ENCODE results near the gene ZNF43. TPM values are rescaled to one million over a fixed set of nuclear protein-coding genes. Genes with fewer than 3 reads are reported as not detected.
A peak's percentile ranks its signal among the peaks of the same experiment; 100 is the strongest.

Gene ZNF43
- polyA plus RNA-seq, 1 experiment, result 6.3 TPM

DNA sequence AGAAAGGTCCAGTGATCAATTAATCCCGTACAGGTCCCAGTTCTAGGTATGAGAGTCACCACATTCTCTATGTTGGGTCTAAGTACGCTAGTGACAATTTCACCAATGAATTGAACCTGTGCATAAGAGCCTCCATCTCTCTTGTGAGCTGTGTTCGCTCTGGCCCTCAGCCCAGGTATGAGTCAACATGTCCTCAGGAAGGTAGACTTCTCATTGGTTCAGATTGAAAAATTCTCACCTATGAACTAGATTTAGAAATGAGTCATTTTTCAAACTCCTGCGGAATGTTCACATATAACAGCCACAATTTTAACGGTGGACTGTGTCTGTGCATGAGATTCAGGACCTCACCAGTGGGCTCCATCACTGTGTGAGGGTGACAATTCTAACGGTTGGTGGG, 12.7 kb upstream of the ZNF43 start:
- peak; percentile 6 for DNase-seq (ENCODE audit: low read depth, low spot score)

GRCh38 chr19:21843081-21843480, 7.1 kb upstream of the ZNF43 start:
- no peak for DNase-seq (ENCODE audit: low read depth, low spot score)
- Histone ChIP-seq H3K4me3 (ENCODE audit: low read depth, low read length) (no peak overlapping the region), H3K27me3 (ENCODE audit: control insufficient read depth, insufficient read depth, low read length) (no peaks in the 10 kb centered on the region), H3K9me3 (ENCODE audit: control insufficient read depth, insufficient read depth, low read length) (no peaks in the 10 kb centered on the region), H3K27ac (ENCODE audit: low read depth, low read length) (no peak overlapping the region)
- ChIA-PET CTCF (no interaction called here), POLR2A (no interaction called here)
- TF ChIP-seq, protein P1, sequence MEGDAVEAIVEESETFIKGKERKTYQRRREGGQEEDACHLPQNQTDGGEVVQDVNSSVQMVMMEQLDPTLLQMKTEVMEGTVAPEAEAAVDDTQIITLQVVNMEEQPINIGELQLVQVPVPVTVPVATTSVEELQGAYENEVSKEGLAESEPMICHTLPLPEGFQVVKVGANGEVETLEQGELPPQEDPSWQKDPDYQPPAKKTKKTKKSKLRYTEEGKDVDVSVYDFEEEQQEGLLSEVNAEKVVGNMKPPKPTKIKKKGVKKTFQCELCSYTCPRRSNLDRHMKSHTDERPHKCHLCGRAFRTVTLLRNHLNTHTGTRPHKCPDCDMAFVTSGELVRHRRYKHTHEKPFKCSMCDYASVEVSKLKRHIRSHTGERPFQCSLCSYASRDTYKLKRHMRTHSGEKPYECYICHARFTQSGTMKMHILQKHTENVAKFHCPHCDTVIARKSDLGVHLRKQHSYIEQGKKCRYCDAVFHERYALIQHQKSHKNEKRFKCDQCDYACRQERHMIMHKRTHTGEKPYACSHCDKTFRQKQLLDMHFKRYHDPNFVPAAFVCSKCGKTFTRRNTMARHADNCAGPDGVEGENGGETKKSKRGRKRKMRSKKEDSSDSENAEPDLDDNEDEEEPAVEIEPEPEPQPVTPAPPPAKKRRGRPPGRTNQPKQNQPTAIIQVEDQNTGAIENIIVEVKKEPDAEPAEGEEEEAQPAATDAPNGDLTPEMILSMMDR (IDR thresholded peaks at IDR 0.05; ENCODE audit: low read depth, low read length), result no peak

More for the DNA sequence above, 12.7 kb upstream of the ZNF43 start:
- ChIA-PET POLR2A (no interaction called here), CTCF (no interaction called here)
- Histone ChIP-seq H3K4me3 (ENCODE audit: low read depth, low read length) (no peak overlapping the region), H3K27me3 (ENCODE audit: control insufficient read depth, insufficient read depth, low read length) (no peaks in the 10 kb centered on the region), H3K9me3 (ENCODE audit: control insufficient read depth, insufficient read depth, low read length) (peaks cover 9% of the 10 kb centered on the region), H3K27ac (ENCODE audit: low read depth, low read length) (no peak overlapping the region)
- TF ChIP-seq, protein P1 (IDR thresholded peaks at IDR 0.05; ENCODE audit: low read depth, low read length), result no peak

GRCh38 chr19:21841488-21842097, 5.6 kb upstream of the ZNF43 start:
- Histone ChIP-seq H3K27ac (ENCODE audit: low read depth, low read length) (no peak overlapping the region), H3K27me3 (ENCODE audit: control insufficient read depth, insufficient read depth, low read length) (no peaks in the 10 kb centered on the region), H3K4me3 (ENCODE audit: low read depth, low read length) (no peak overlapping the region), H3K9me3 (ENCODE audit: control insufficient read depth, insufficient read depth, low read length) (no peaks in the 10 kb centered on the region)
- TF ChIP-seq, protein P1 (IDR thresholded peaks at IDR 0.05; ENCODE audit: low read depth, low read length), result no peak
- ChIA-PET POLR2A (no interaction called here), CTCF (interaction anchor here (0.6 kb wide), 1 partner anchor 21 kb away, joined by 3 read pairs; no protein-coding TSS in a partner anchor)
- no peak for DNase-seq (ENCODE audit: low read depth, low spot score)

- ChIA-PET POLR2A (no interaction called here), CTCF (no interaction called here)
- TF ChIP-seq, protein P1 (IDR thresholded peaks at IDR 0.05; ENCODE audit: low read depth, low read length), result no peak
- no peak overlapping the region for H3K27ac ChIP-seq (ENCODE audit: low read depth, low read length)
- no peaks in the 10 kb centered on the region for H3K27me3 ChIP-seq (ENCODE audit: control insufficient read depth, insufficient read depth, low read length)
- no peaks in the 10 kb centered on the region for H3K9me3 ChIP-seq (ENCODE audit: control insufficient read depth, insufficient read depth, low read length)
- DNase-seq (ENCODE audit: low read depth, low spot score), result no peak
- H3K4me3 ChIP-seq (ENCODE audit: low read depth, low read length), result no peak overlapping the region
Measured at GRCh38 chr19:21841081-21841480, 5.1 kb upstream of the ZNF43 start.

DNA sequence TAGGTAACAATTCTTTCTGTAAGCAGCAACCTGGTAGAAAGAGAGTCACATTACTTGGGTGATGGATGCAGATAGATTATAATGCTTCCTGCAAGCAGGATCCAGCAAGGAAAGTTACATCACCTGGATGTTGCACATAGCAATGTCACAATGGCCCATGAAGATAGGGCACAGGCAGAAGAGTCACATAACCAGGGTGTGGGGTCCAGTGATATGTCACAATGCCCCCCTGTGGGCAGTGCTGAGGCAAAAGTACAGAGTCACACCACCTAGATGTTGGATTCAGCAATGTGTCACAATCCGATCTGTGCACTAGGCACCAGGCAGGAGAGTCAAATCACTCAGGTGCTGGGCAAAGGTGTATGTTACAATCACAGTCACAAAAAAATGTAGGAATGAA, 4.0 kb upstream of the ZNF43 start:
- Histone ChIP-seq H3K27ac (ENCODE audit: low read depth, low read length) (no peak overlapping the region), H3K27me3 (ENCODE audit: control insufficient read depth, insufficient read depth, low read length) (no peaks in the 10 kb centered on the region), H3K9me3 (ENCODE audit: control insufficient read depth, insufficient read depth, low read length) (peaks cover 4% of the 10 kb centered on the region; the same call in 1 of the 2 replicates), H3K4me3 (ENCODE audit: low read depth, low read length) (no peak overlapping the region)
- TF ChIP-seq, protein P1 (IDR thresholded peaks at IDR 0.05; ENCODE audit: low read depth, low read length), result no peak
- ChIA-PET CTCF (interaction anchor here (0.7 kb wide), 1 partner anchor 12 kb away, joined by 4 read pairs; no protein-coding TSS in a partner anchor), POLR2A (no interaction called here)
- no peak for DNase-seq (ENCODE audit: low read depth, low spot score)
